Peyer's patch (tissue), 4 donors: ENCODE results near the gene TIMM21. TPM values are rescaled to one million over a fixed set of nuclear protein-coding genes. Genes with fewer than 3 reads are reported as not detected.

Source experiments
- DNase-seq, 3 donors: peaks; one replicate each; pipeline ENCODE4 v3.0.0-alpha.2; 2017 to 2019
- H3K27ac ChIP-seq, 4 donors: fragments of 200-600 bp; sonication (generic); one replicate each; pipeline ENCODE4 v1.5.1; 2016 to 2019
- H3K27me3 ChIP-seq, 2 donors: fragments of 200-600 bp; sonication (generic); one replicate each; pipeline ENCODE4 v1.5.1; 2019
- H3K36me3 ChIP-seq, 3 donors: fragments of 200-600 bp; sonication (generic); one replicate each; pipeline ENCODE4 v1.5.1; 2016 to 2019
- H3K4me1 ChIP-seq, 4 donors: fragments of 200-600 bp; sonication (generic); one replicate each; pipeline ENCODE4 v1.5.1; 2016 to 2019
- H3K4me3 ChIP-seq, 4 donors: fragments of 200-600 bp; sonication (generic); 1 replicate in 3 of 4; 2 replicates in 1 of 4; pipeline ENCODE4 v1.5.1; 2016 to 2019; ENCODE audit warnings: mild to moderate bottlenecking in 1 of 4
- H3K9me3 ChIP-seq, 4 donors: fragments of 200-600 bp; sonication (generic); one replicate each; pipeline ENCODE4 v1.5.1; 2016 to 2019; ENCODE audit warnings: mild to moderate bottlenecking in 1 of 4
- POLR2A ChIP-seq, 2 donors: fragments of 450-650 bp; IDR thresholded peaks; one replicate each; pipeline ENCODE4 v1.5.1; 2017; ENCODE audit warnings: antibody characterized with exemption in 2 of 2, mild to moderate bottlenecking in 2 of 2, moderate library complexity in 2 of 2
- total RNA-seq, 4 donors: library from RNA; depleted of rRNA; stranded (reverse); fragments of >200 nt; gene quantifications; one replicate each; pipeline ENCODE4 v1.1.0, GENCODE V29; 2016
- TF ChIP-seq, protein P1 (sequence below), 6 experiments: fragments of 450-650 bp in 4 of 6; fragments of 200-600 bp in 2 of 6; sonication (generic) in 1 of 6; IDR thresholded peaks; one replicate each; pipeline ENCODE4 v1.5.1; 2017 to 2019; ENCODE audit warnings: antibody characterized with exemption in 6 of 6, mild to moderate bottlenecking in 3 of 6, moderate library complexity in 1 of 6

The TIMM21 gene
- total RNA-seq, 4 donors from 2014 or later: 15.9 to 36.3 (median 22.2) TPM

DNA sequence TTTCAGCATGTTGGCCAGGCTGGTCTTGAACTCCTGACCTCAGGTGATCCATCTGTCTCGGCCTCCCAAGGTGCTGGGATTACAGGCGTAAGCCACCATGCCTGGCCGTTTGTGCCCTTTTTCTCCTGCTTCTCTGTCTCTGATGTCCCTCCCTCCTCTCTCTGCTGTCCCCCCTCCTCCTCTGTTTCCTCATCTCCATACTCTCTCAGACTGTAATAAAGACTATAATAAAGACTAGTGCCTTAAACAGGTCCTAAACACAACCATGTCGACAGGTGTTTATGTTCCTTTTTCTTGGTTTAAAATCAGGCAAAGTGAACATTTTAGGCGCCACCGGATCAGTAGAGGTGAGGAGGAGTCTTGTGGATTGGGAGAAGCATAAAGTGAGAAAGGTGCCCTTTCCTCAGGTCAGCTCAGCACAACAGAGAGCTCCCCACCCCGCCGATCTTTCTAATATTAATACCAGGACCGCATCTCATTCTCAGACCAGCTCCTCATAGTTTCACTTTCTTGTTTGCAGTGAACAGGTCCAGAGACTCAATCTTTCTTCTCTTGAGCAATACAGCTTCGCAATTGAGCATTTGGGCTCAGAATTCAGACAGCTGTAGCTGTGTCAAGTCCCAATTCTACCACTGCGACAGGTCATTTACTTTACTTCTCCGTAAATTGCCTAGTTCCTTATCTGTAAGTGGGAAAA, 23.7 kb downstream of the TIMM21 start:
- H3K27ac ChIP-seq: peak overlapping the region in 1 of 4 donors; percentile 46
- TF ChIP-seq, protein P1, sequence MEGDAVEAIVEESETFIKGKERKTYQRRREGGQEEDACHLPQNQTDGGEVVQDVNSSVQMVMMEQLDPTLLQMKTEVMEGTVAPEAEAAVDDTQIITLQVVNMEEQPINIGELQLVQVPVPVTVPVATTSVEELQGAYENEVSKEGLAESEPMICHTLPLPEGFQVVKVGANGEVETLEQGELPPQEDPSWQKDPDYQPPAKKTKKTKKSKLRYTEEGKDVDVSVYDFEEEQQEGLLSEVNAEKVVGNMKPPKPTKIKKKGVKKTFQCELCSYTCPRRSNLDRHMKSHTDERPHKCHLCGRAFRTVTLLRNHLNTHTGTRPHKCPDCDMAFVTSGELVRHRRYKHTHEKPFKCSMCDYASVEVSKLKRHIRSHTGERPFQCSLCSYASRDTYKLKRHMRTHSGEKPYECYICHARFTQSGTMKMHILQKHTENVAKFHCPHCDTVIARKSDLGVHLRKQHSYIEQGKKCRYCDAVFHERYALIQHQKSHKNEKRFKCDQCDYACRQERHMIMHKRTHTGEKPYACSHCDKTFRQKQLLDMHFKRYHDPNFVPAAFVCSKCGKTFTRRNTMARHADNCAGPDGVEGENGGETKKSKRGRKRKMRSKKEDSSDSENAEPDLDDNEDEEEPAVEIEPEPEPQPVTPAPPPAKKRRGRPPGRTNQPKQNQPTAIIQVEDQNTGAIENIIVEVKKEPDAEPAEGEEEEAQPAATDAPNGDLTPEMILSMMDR (IDR thresholded peaks at IDR 0.05): no peak
- TF ChIP-seq POLR2A (IDR thresholded peaks at IDR 0.05): no peak
- H3K4me3 ChIP-seq: peak overlapping the region in 2 of 4 donors; percentile 34 to 38
- no peaks in the 10 kb centered on the region for H3K36me3 ChIP-seq
- H3K4me1 ChIP-seq: no peaks in the 10 kb centered on the region
- DNase-seq: no peak
- H3K27me3 ChIP-seq: no peaks in the 10 kb centered on the region
- H3K9me3 ChIP-seq: no peaks in the 10 kb centered on the region

DNA sequence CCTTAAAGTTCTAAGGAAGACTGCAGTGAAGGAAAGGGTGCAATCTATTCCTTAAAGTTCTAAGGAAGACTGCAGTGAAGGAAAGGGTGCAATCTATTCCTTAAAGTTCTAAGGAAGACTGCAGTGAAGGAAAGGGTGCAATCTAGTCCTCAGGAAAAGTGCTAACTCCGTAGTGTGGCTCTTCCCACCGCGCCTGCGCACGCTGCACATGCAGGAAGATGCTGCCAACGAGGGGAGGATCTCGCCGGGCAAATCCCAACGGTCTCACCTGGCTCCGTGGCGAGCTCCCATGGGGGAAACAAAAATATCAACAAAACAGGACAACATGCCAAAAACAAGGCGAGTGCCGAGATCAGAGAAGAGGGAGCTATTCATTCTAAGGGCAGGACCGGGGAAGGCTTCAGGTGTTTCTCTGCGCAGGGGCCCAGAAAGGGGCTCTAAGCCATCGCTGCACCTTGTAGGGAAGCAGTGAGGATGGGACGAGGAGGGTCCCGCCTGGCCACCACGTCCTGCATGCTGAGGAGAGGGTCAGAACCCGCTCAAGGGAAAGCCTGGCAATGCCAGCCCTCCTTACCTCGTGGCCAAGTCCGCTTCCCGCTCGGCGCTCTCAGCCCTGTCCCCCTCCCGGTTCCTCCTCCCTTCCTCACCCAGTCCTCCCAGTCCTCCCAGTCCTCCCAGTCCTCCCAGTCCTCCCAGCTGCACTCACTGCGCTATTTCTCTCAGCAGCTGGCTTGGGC, 24.5 kb downstream of the TIMM21 start:
- Histone ChIP-seq H3K27ac (no peak overlapping the region), H3K4me3 (peak overlapping the region in 2 of 4 donors; percentile 34 to 38)
- no peak for DNase-seq

GRCh38 chr18:74173434-74173750, 25.1 kb downstream of the TIMM21 start:
- no peak overlapping the region for H3K4me3 ChIP-seq
- no peak for DNase-seq
- TF ChIP-seq, protein P1 (IDR thresholded peaks at IDR 0.05): no peak
- no peak for TF ChIP-seq POLR2A (IDR thresholded peaks at IDR 0.05)
- H3K27ac ChIP-seq: no peak overlapping the region
- no peaks in the 10 kb centered on the region for H3K4me1 ChIP-seq
- no peaks in the 10 kb centered on the region for H3K27me3 ChIP-seq
- no peaks in the 10 kb centered on the region for H3K9me3 ChIP-seq
- H3K36me3 ChIP-seq: no peaks in the 10 kb centered on the region

More for the DNA sequence above, 24.5 kb downstream of the TIMM21 start:
- no peaks in the 10 kb centered on the region for H3K36me3 ChIP-seq
- H3K9me3 ChIP-seq: no peaks in the 10 kb centered on the region
- no peak for TF ChIP-seq POLR2A (IDR thresholded peaks at IDR 0.05)
- TF ChIP-seq, protein P1 (IDR thresholded peaks at IDR 0.05): no peak
- no peaks in the 10 kb centered on the region for H3K4me1 ChIP-seq
- H3K27me3 ChIP-seq: no peaks in the 10 kb centered on the region

- no peak overlapping the region for H3K4me3 ChIP-seq
- no peaks in the 10 kb centered on the region for H3K27me3 ChIP-seq
- TF ChIP-seq POLR2A (IDR thresholded peaks at IDR 0.05): no peak
- TF ChIP-seq, protein P1 (IDR thresholded peaks at IDR 0.05): no peak
- H3K9me3 ChIP-seq: no peaks in the 10 kb centered on the region
- H3K36me3 ChIP-seq: no peaks in the 10 kb centered on the region
- DNase-seq: no peak
- H3K27ac ChIP-seq: no peak overlapping the region
- H3K4me1 ChIP-seq: no peaks in the 10 kb centered on the region
These were observed 27.3 kb downstream of the TIMM21 start for GRCh38 chr18:74175658-74176057.

DNA sequence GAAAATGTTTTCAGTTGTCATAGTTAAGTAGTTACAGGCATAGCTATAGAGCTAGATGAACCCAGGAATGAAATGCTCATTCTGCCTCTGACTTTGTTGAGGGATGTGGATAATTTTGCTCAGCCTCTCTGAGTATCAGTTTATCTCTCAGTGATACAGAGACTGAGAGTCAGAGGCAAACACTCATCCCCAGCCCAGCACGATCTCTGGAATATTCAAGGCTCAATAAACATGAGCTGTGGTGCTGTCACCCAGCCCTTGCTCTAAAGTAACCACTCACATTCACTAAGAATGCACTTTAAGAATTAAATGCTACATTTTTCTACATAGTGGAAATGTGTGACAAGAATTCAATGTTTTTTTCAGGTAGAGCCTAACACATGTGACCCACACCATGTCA, 30.6 kb downstream of the TIMM21 start:
- no peak for DNase-seq
- H3K4me3 ChIP-seq: no peak overlapping the region
- H3K4me1 ChIP-seq: no peaks in the 10 kb centered on the region
- no peaks in the 10 kb centered on the region for H3K27me3 ChIP-seq
- TF ChIP-seq, protein P1 (IDR thresholded peaks at IDR 0.05): no peak
- TF ChIP-seq POLR2A (IDR thresholded peaks at IDR 0.05): no peak
- no peak overlapping the region for H3K27ac ChIP-seq
- H3K36me3 ChIP-seq: no peaks in the 10 kb centered on the region
- H3K9me3 ChIP-seq: no peaks in the 10 kb centered on the region
